ENCODE data around the gene LEF1.

DNA sequence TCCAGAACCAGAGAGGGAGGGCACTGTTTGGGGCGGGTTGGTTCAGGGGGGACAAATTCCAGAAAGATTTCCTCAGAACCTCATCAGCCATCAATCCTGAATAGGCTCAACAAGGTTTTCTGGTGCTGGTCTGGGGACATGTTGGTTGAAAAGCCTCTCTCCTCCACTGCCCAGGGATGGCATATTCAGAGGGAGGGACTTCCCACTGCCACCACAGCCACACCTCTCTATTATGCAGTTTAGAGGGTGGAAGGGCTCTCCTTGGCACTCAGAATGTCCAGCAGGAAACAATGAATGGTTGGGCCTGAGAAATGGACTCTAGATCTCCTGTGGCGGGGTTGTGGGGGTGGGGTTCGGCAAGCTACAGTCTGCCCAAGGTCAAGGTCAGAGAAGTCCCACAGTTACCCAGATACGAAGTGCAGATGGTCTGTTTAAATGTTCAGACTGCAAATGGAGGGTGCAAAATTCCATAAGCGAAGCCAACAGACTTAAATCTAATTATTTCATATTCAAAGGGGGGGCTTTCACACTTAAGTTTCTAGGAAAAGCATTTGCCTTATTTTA lies 70.7 kb downstream of the LEF1 start:
- TF ChIP-seq POLR2A (IDR thresholded peaks at IDR 0.05; ENCODE audit: borderline replicate concordance, extremely low read depth, insufficient read depth, insufficient read length) (no peak), EZH2 (IDR thresholded peaks at IDR 0.05) (no peak), EGR1 (IDR thresholded peaks at IDR 0.05; ENCODE audit: low read depth) (no peak), SP1 (IDR thresholded peaks at IDR 0.05; ENCODE audit: low read depth) (no peak), POLR2AphosphoS5 (IDR thresholded peaks at IDR 0.05; ENCODE audit: low read depth, low read length) (no peak), EZH2phosphoT487 (IDR thresholded peaks at IDR 0.05; ENCODE audit: borderline replicate concordance) (no peak)
- TF ChIP-seq, protein P1, sequence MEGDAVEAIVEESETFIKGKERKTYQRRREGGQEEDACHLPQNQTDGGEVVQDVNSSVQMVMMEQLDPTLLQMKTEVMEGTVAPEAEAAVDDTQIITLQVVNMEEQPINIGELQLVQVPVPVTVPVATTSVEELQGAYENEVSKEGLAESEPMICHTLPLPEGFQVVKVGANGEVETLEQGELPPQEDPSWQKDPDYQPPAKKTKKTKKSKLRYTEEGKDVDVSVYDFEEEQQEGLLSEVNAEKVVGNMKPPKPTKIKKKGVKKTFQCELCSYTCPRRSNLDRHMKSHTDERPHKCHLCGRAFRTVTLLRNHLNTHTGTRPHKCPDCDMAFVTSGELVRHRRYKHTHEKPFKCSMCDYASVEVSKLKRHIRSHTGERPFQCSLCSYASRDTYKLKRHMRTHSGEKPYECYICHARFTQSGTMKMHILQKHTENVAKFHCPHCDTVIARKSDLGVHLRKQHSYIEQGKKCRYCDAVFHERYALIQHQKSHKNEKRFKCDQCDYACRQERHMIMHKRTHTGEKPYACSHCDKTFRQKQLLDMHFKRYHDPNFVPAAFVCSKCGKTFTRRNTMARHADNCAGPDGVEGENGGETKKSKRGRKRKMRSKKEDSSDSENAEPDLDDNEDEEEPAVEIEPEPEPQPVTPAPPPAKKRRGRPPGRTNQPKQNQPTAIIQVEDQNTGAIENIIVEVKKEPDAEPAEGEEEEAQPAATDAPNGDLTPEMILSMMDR (IDR thresholded peaks at IDR 0.05 in 2 of 3, conservative IDR thresholded peaks at IDR 0.05 in 1 of 3; ENCODE audit: borderline replicate concordance in 1 of 3, insufficient read depth in 1 of 3, low read depth in 2 of 3, low read length in 2 of 3): no peak
- TF ChIP-seq, protein P2, sequence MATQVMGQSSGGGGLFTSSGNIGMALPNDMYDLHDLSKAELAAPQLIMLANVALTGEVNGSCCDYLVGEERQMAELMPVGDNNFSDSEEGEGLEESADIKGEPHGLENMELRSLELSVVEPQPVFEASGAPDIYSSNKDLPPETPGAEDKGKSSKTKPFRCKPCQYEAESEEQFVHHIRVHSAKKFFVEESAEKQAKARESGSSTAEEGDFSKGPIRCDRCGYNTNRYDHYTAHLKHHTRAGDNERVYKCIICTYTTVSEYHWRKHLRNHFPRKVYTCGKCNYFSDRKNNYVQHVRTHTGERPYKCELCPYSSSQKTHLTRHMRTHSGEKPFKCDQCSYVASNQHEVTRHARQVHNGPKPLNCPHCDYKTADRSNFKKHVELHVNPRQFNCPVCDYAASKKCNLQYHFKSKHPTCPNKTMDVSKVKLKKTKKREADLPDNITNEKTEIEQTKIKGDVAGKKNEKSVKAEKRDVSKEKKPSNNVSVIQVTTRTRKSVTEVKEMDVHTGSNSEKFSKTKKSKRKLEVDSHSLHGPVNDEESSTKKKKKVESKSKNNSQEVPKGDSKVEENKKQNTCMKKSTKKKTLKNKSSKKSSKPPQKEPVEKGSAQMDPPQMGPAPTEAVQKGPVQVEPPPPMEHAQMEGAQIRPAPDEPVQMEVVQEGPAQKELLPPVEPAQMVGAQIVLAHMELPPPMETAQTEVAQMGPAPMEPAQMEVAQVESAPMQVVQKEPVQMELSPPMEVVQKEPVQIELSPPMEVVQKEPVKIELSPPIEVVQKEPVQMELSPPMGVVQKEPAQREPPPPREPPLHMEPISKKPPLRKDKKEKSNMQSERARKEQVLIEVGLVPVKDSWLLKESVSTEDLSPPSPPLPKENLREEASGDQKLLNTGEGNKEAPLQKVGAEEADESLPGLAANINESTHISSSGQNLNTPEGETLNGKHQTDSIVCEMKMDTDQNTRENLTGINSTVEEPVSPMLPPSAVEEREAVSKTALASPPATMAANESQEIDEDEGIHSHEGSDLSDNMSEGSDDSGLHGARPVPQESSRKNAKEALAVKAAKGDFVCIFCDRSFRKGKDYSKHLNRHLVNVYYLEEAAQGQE (IDR thresholded peaks at IDR 0.05; ENCODE audit: low read depth): no peak
- TF ChIP-seq, protein P3, sequence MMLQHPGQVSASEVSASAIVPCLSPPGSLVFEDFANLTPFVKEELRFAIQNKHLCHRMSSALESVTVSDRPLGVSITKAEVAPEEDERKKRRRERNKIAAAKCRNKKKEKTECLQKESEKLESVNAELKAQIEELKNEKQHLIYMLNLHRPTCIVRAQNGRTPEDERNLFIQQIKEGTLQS (IDR thresholded peaks at IDR 0.05): no peak
